Caco-2 (cell line): ENCODE measurements around the gene WDR86. TPM values are rescaled to one million over a fixed set of nuclear protein-coding genes. Genes with fewer than 3 reads are reported as not detected.

Experiments
- BruUV-seq: library from RNA; stranded (reverse); fragments of 400-500 nt; replicated peaks from 2 replicates; lab custom pipeline; 2021; lab: Mats Ljungman, UMichigan
- CTCF ChIA-PET: fragments of 300-600 bp; sonication (Branson Sonifier 250); formaldehyde crosslinking; loops from one replicate; lab custom pipeline; 2022; ENCODE audit warnings: antibody characterized with exemption; lab: Charles Lee
- POLR2A ChIA-PET: fragments of 300-600 bp; sonication (Branson Sonifier 250); formaldehyde crosslinking; loops from one replicate; lab custom pipeline; 2022; ENCODE audit warnings: antibody characterized with exemption; lab: Charles Lee
- DNase-seq, 2 experiments: peaks; one replicate each; pipeline versions ENCODE4 v3.0.0 to v3.0.0-alpha.2; 2020 to 2022
- H3K27me3 ChIP-seq: replicated peaks from 2 replicates; pipeline ENCODE4 v1.6.0; 2011; ENCODE audit warnings: low read length; ENCODE audit not compliant: control insufficient read depth, insufficient read depth
- H3K36me3 ChIP-seq: 2 replicates; pipeline ENCODE4 v1.5.1; 2011; ENCODE audit warnings: low read length; ENCODE audit not compliant: control insufficient read depth, insufficient read depth
- H3K4me1 ChIP-seq: fragments of 250-450 bp; sonication (Bioruptor Pico); 2 replicates; pipeline ENCODE4 v1.5.1; 2020; ENCODE audit warnings: mild to moderate bottlenecking
- H3K4me3 ChIP-seq: 2 replicates; pipeline ENCODE4 v1.5.1; 2011; ENCODE audit warnings: low read depth, mild to moderate bottlenecking, control low read depth, low read length
- H3K9me3 ChIP-seq: fragments of 250-450 bp; sonication (Bioruptor Pico); 2 replicates; pipeline ENCODE4 v1.5.1; 2020; ENCODE audit warnings: mild to moderate bottlenecking, moderate library complexity
- H3K27ac Mint-ChIP-seq: one replicate; pipeline ENCODE4 v1.8.0; 2022; ENCODE audit warnings: mixed read lengths; ENCODE audit not compliant: unreplicated experiment
- H3K27me3 Mint-ChIP-seq: one replicate; pipeline ENCODE4 v1.8.0; 2022; ENCODE audit warnings: mixed read lengths; ENCODE audit not compliant: insufficient read depth, unreplicated experiment
- H3K36me3 Mint-ChIP-seq: one replicate; pipeline ENCODE4 v1.8.0; 2022; ENCODE audit warnings: mild to moderate bottlenecking, mixed read lengths; ENCODE audit not compliant: insufficient read depth, unreplicated experiment
- H3K4me1 Mint-ChIP-seq: one replicate; pipeline ENCODE4 v1.8.0; 2022; ENCODE audit warnings: low read depth, mixed read lengths; ENCODE audit not compliant: unreplicated experiment
- H3K4me3 Mint-ChIP-seq: one replicate; pipeline ENCODE4 v1.8.0; 2022; ENCODE audit warnings: mild to moderate bottlenecking, moderate library complexity, mixed read lengths; ENCODE audit not compliant: unreplicated experiment
- H3K9me3 Mint-ChIP-seq: one replicate; pipeline ENCODE4 v1.8.0; 2022; ENCODE audit warnings: mixed read lengths; ENCODE audit not compliant: unreplicated experiment
- CTCF ChIP-seq, 2 experiments: fragments of 200-600 bp in 1 of 2; IDR thresholded peaks; 1 replicate in 1 of 2; 2 replicates in 1 of 2; pipeline versions ENCODE4 v1.5.1 to v1.8.0; 2011 to 2022; ENCODE audit warnings: antibody characterized with exemption in 1 of 2, control low read depth in 1 of 2, inconsistent platforms in 1 of 2, low read depth in 1 of 2, low read length in 1 of 2, mild to moderate bottlenecking in 1 of 2, moderate library complexity in 1 of 2; ENCODE audit not compliant: insufficient read depth in 1 of 2, severe bottlenecking in 1 of 2, unreplicated experiment in 1 of 2
- intact Hi-C: fragments of 100-400 bp; cut with micrococcal nuclease; formaldehyde crosslinking; loops from one replicate; pipeline ENCODE4 v1.10.0; 2022; ENCODE audit not compliant: unreplicated experiment
- total RNA-seq: library from RNA; stranded (reverse); gene quantifications from 2 replicates; pipeline ENCODE4 v1.2.3, GENCODE V29; 2022

The WDR86 gene
- total RNA-seq, 1 experiment from 2014 or later = 0.52 TPM

DNA sequence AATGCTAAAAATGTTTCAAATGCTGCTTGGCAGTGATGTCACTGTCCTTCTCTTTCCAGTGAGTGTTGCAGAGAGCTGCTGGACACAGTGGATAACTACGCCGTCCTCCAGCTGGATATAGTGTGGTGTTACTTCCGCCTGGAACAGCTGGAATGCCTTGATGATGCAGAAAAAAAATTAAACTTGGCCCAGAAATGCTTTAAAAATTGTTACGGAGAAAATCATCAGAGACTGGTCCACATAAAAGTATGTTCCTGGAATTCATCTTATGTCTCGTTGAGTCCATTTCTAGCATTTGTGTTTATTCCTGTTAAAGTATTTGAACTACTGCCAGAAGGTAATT is 43.0 kb downstream of the WDR86 start:
- no peak overlapping the region for H3K4me3 Mint-ChIP-seq
- no peak overlapping the region for H3K27ac Mint-ChIP-seq
- no TSS peak for BruUV-seq
- H3K4me1 Mint-ChIP-seq = no peaks in the 10 kb centered on the region
- no peaks in the 10 kb centered on the region for H3K9me3 ChIP-seq
- no peaks in the 10 kb centered on the region for H3K9me3 Mint-ChIP-seq
- no peaks in the 10 kb centered on the region for H3K27me3 Mint-ChIP-seq
- intact Hi-C loops = loop anchor here (5.0 kb wide), 1 partner anchor 265 kb away; no protein-coding TSS in a partner anchor
- no peak overlapping the region for H3K4me3 ChIP-seq
- H3K36me3 Mint-ChIP-seq = peaks cover 23% of the 10 kb centered on the region
- no peak for DNase-seq
- H3K4me1 ChIP-seq = 0 out of 2 replicates have a peak, but pooled peaks cover 7% of the 10 kb centered on the region
- no peaks in the 10 kb centered on the region for H3K27me3 ChIP-seq
- CTCF ChIA-PET = no interaction called here
- peaks cover 2% of the 10 kb centered on the region; the same call in 1 of the 2 replicates for H3K36me3 ChIP-seq
- POLR2A ChIA-PET = no interaction called here
- no peak for TF ChIP-seq CTCF (IDR thresholded peaks at IDR 0.05; ENCODE audit: insufficient read depth in 1 of 2, low read depth in 1 of 2, low read length in 1 of 2, severe bottlenecking in 1 of 2, unreplicated experiment in 1 of 2)

- Mint-ChIP-seq H3K27ac (no peak overlapping the region), H3K4me1 (no peaks in the 10 kb centered on the region), H3K27me3 (no peaks in the 10 kb centered on the region), H3K4me3 (no peak overlapping the region), H3K9me3 (no peaks in the 10 kb centered on the region), H3K36me3 (peaks cover 29% of the 10 kb centered on the region)
- Histone ChIP-seq H3K4me1 (0 out of 2 replicates have a peak, but pooled peaks cover 7% of the 10 kb centered on the region), H3K27me3 (no peaks in the 10 kb centered on the region), H3K9me3 (no peaks in the 10 kb centered on the region), H3K4me3 (no peak overlapping the region), H3K36me3 (peaks cover 2% of the 10 kb centered on the region; the same call in 1 of the 2 replicates)
- intact Hi-C loops = loop anchor here (5.0 kb wide), 1 partner anchor 266 kb away; no protein-coding TSS in a partner anchor
- no peak for TF ChIP-seq CTCF (IDR thresholded peaks at IDR 0.05; ENCODE audit: insufficient read depth in 1 of 2, low read depth in 1 of 2, low read length in 1 of 2, severe bottlenecking in 1 of 2, unreplicated experiment in 1 of 2)
- no peak for DNase-seq
- POLR2A ChIA-PET = no interaction called here
- CTCF ChIA-PET = no interaction called here
- BruUV-seq = no TSS peak
These were observed 43.5 kb downstream of the WDR86 start for GRCh38 chr7:151366166-151366879.

DNA sequence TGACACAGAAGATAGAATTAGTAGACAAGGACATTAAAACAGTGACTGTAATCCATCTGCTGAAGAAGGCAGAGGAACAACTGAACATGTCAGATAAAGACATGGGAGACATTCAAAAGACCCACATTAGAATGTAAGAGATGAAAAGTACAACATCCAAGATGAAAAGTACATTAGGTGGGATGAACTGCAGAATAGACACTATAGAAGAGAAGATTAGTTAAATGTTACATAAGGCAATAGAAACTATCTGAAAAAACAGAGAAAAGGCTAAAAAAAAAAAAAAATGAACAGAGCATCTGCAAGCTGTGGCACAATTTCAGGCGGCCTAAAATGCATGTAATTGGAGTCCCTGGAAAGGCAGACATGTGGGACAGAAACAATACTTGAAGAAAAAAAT is 46.7 kb downstream of the WDR86 start:
- Mint-ChIP-seq H3K4me1 (no peaks in the 10 kb centered on the region), H3K9me3 (no peaks in the 10 kb centered on the region), H3K4me3 (no peak overlapping the region), H3K27ac (no peak overlapping the region), H3K36me3 (peaks cover 46% of the 10 kb centered on the region), H3K27me3 (no peaks in the 10 kb centered on the region)
- Histone ChIP-seq H3K9me3 (no peaks in the 10 kb centered on the region), H3K27me3 (no peaks in the 10 kb centered on the region), H3K4me3 (no peak overlapping the region), H3K36me3 (no peaks in the 10 kb centered on the region; the same call in 1 of the 2 replicates), H3K4me1 (0 out of 2 replicates have a peak, but pooled peaks cover 3% of the 10 kb centered on the region)
- TF ChIP-seq CTCF (IDR thresholded peaks at IDR 0.05; ENCODE audit: insufficient read depth in 1 of 2, low read depth in 1 of 2, low read length in 1 of 2, severe bottlenecking in 1 of 2, unreplicated experiment in 1 of 2) = no peak
- ChIA-PET CTCF (no interaction called here), POLR2A (interaction anchor here (0.7 kb wide), 1 partner anchor 49 kb away, joined by 5 read pairs; no protein-coding TSS in a partner anchor)
- intact Hi-C loops = no loop called here
- BruUV-seq = no TSS peak
- no peak for DNase-seq
